ENCODE measurements around the gene TRAM2.
"Not testable (repeated sequence)": the region's sequence is repeated elsewhere in the genome, so short reads cannot be mapped to it uniquely, and the experiment has no call there.

Gene TRAM2

GRCh38 chr6:52474173-52474572 is 102.7 kb downstream of the TRAM2 start:
- DNase-seq, result no peak

GRCh38 chr6:52461194-52461593 is 115.7 kb downstream of the TRAM2 start:
- DNase-seq, result not testable (repeated sequence)

GRCh38 chr6:52457096-52457495 is 119.8 kb downstream of the TRAM2 start:
- no peak for DNase-seq

GRCh38 chr6:52454556-52454955 is 122.3 kb downstream of the TRAM2 start:
- DNase-seq, result no peak
